ENCODE results near the gene HSPB8. TPM values are rescaled to one million over a fixed set of nuclear protein-coding genes. Genes with fewer than 3 reads are reported as not detected.

The HSPB8 gene
- total and polyA plus RNA-seq, 2 of the 8 experiments (the other 6 are each of a cell fraction or from before 2014, with no cell fraction given), result 11.7 to 28.2 TPM

- H4K5ac ChIP-seq (ENCODE audit: insufficient read length, low read depth, low read length), result no peak overlapping the region
- peak overlapping the region; percentile 96 for H2BK12ac ChIP-seq (ENCODE audit: low read depth, low read length)
- no peak overlapping the region for H3K9ac ChIP-seq (replicated peaks in 1 of 4; ENCODE audit: extremely low read depth in 1 of 4, low read depth in 3 of 4, low read length in 3 of 4)
- H3K4me3 ChIP-seq (ENCODE audit: extremely low read depth in 1 of 4, insufficient read depth in 2 of 4, low read depth in 3 of 4, low read length in 4 of 4), result peak overlapping the region in 1 of 4 experiments; percentile 56; a peak in 2 of 8 replicates
- no peaks in the 10 kb centered on the region; a peak in 1 of 7 replicates for H3K27me3 ChIP-seq (replicated peaks in 1 of 4; ENCODE audit: control insufficient read depth in 3 of 4, extremely low read depth in 1 of 4, insufficient read depth in 3 of 4, low read length in 3 of 4)
- peak overlapping the region; percentile 77; the same call in 1 of the 2 replicates for H2BK15ac ChIP-seq (ENCODE audit: low read length)
- no peak overlapping the region for H3K14ac ChIP-seq (ENCODE audit: insufficient read length)
- H3K4ac ChIP-seq (replicated peaks; ENCODE audit: insufficient read length, low read depth, low read length), result no peak overlapping the region
- peak overlapping the region; percentile 80 for H3K18ac ChIP-seq (ENCODE audit: extremely low read depth, low read length)
- H2BK120ac ChIP-seq (replicated peaks; ENCODE audit: low read depth, low read length), result no peak overlapping the region
- H2AFZ ChIP-seq (ENCODE audit: low read length), result no peak overlapping the region
- H2BK20ac ChIP-seq (ENCODE audit: low read length), result peak overlapping the region; percentile 87; the same call in 1 of the 2 replicates
- no peak overlapping the region for H4K8ac ChIP-seq (ENCODE audit: extremely low read depth, insufficient read depth, low read length)
- FAIRE-seq (no peak), DNase-seq (ENCODE audit: low read depth in 1 of 2, low spot score in 2 of 2) (no peak)
- H3K23ac ChIP-seq (ENCODE audit: insufficient read length), result no peak overlapping the region
- H3K4me1 ChIP-seq (replicated peaks in 1 of 4; ENCODE audit: control insufficient read depth in 3 of 4, insufficient read depth in 4 of 4, low read length in 3 of 4), result peaks cover 15 to 29% (median 22%) of the 10 kb centered on the region in 4 experiments
- no peaks in the 10 kb centered on the region for H3K9me3 ChIP-seq (ENCODE audit: insufficient read depth in 2 of 2, low read depth in 1 of 2, low read length in 1 of 2)
- H3K79me1 ChIP-seq (ENCODE audit: low read depth, low read length), result no peaks in the 10 kb centered on the region
- POLR2A ChIA-PET (ENCODE audit: partially characterized antibody), result interaction anchor here (1.2 to 4.9 kb wide), 2 partner anchors 17 to 27 kb away, joined by 3 to 24 read pairs; no protein-coding TSS in a partner anchor
- no peaks in the 10 kb centered on the region for H3K36me3 ChIP-seq (ENCODE audit: control insufficient read depth in 2 of 4, insufficient read depth in 4 of 4, low read length in 3 of 4)
- H4K91ac ChIP-seq (replicated peaks; ENCODE audit: insufficient read length, low read length), result peak overlapping the region; percentile 76
- H2AK5ac ChIP-seq (ENCODE audit: low read depth, low read length), result no peak overlapping the region
- peak overlapping the region; percentile 41 for H3K27ac ChIP-seq (ENCODE audit: low read depth, low read length)
- peaks cover 0 to 10% of the 10 kb centered on the region in 2 experiments; a peak in 1 of 4 replicates for H3K79me2 ChIP-seq (ENCODE audit: control insufficient read depth in 1 of 2, insufficient read depth in 2 of 2, low read length in 2 of 2)
- 56% methylated on average over 7 of the region's 7 CpGs; no CpG with 5 or more reads in 1 of the 2 experiments for WGBS, 2 experiments (ENCODE audit: extremely low coverage in 1 of 2, insufficient coverage in 1 of 2, insufficient read length in 1 of 2, insufficient replicate concordance in 2 of 2, low coverage in 1 of 2, low lambda C conversion rate in 2 of 2, missing lambda C conversion rate in 1 of 2)
- CTCF ChIA-PET (ENCODE audit: partially characterized antibody), result interaction anchor here (1.4 kb wide), 1 partner anchor 13 kb away, joined by 4 read pairs; no protein-coding TSS in a partner anchor
- peak overlapping the region; percentile 84; the same call in 1 of the 2 replicates for H2BK5ac ChIP-seq (ENCODE audit: low read depth, low read length)
- H4K20me1 ChIP-seq (replicated peaks in 1 of 2; ENCODE audit: control insufficient read depth in 1 of 2, insufficient read depth in 2 of 2, low read length in 2 of 2), result no peaks in the 10 kb centered on the region
- no peak overlapping the region for H3K56ac ChIP-seq (replicated peaks; ENCODE audit: insufficient read length, low read depth, low read length)
- H3K23me2 ChIP-seq (ENCODE audit: low read depth, low read length), result no peaks in the 10 kb centered on the region; the same call in 1 of the 2 replicates
- peak overlapping the region; percentile 46 to 62 for H3K4me2 ChIP-seq (ENCODE audit: insufficient read depth in 1 of 2, low read depth in 2 of 2, low read length in 2 of 2)
- TF ChIP-seq MAX (IDR thresholded peaks at IDR 0.05) (peak; percentile 81), BACH1 (IDR thresholded peaks at IDR 0.05; ENCODE audit: low read length) (peak; percentile 87), USF2 (IDR thresholded peaks at IDR 0.05; ENCODE audit: low read length) (no peak), POLR2AphosphoS5 (IDR thresholded peaks at IDR 0.05; ENCODE audit: low read depth, low read length) (no peak), CTBP2 (IDR thresholded peaks at IDR 0.05; ENCODE audit: borderline replicate concordance, insufficient read depth, insufficient read length, low read length) (no peak), MAFK (IDR thresholded peaks at IDR 0.05; ENCODE audit: low read depth, low read length) (peak; percentile 74; the same call in 1 of the 2 replicates), E2F6 (IDR thresholded peaks at IDR 0.05) (peak; percentile 32; the same call in 1 of the 2 replicates), TCF12 (IDR thresholded peaks at IDR 0.05; ENCODE audit: low read depth, low read length) (no peak), RBBP5 (IDR thresholded peaks at IDR 0.05; ENCODE audit: borderline replicate concordance, low read depth, low read length) (no peak)
Measured at GRCh38 chr12:119180380-119181040, 1.8 kb downstream of the HSPB8 start.

Measured in H1 (cell line).